K562 (cell line): Measurements from ENCODE around the gene SLC20A1. TPM values are rescaled to one million over a fixed set of nuclear protein-coding genes. Genes with fewer than 3 reads are reported as not detected.
A peak's percentile ranks its signal among the peaks of the same experiment; 100 is the strongest.

Experiments used
- CHD2 ChIP-seq: IDR thresholded peaks from 2 replicates; pipeline ENCODE4 v1.6.1; 2011; ENCODE audit warnings: low read depth, low read length
- CREB1 ChIP-seq, 2 experiments: sonication (generic) in 1 of 2; formaldehyde crosslinking in 1 of 2; IDR thresholded peaks; 2 replicates each; pipeline versions ENCODE4 v1.6.1 to v1.8.0; 2012 to 2022; ENCODE audit warnings: inconsistent platforms in 1 of 2, mild to moderate bottlenecking in 1 of 2, missing genetic modification reagents in 1 of 2, moderate library complexity in 1 of 2
- EP300 ChIP-seq: IDR thresholded peaks from 2 replicates; pipeline ENCODE4 v1.6.1; 2012; ENCODE audit warnings: low read length, improper control_type of control experiment
- SMAD3 ChIP-seq: fragments of 450-650 bp; formaldehyde crosslinking; conservative IDR thresholded peaks from 2 replicates; pipeline ENCODE4 v1.4.0; 2020; ENCODE audit warnings: mild to moderate bottlenecking
- SUPT5H ChIP-seq: fragments of 450-650 bp; IDR thresholded peaks from 2 replicates; pipeline ENCODE4 v1.6.1; 2016
- TAF9B ChIP-seq: fragments of 450-650 bp; IDR thresholded peaks from 2 replicates; pipeline ENCODE4 v1.6.1; 2018; ENCODE audit warnings: mild to moderate bottlenecking; ENCODE audit not compliant: partially characterized antibody
- TEAD2 ChIP-seq: fragments of 450-650 bp; IDR thresholded peaks from 2 replicates; pipeline ENCODE4 v1.6.1; 2016; ENCODE audit warnings: missing genetic modification characterization, control low read depth, missing compliant biosample characterization
- TFAM ChIP-seq: fragments of 250-450 bp; sonication (Bioruptor Pico); conservative IDR thresholded peaks from 2 replicates; pipeline ENCODE4 v1.5.0; 2021; ENCODE audit warnings: mild to moderate bottlenecking, moderate library complexity
- ZBTB1 ChIP-seq: sonication (generic); formaldehyde crosslinking; IDR thresholded peaks from 2 replicates; pipeline ENCODE4 v1.8.1; 2023; ENCODE audit warnings: missing genetic modification reagents, low read depth, mild to moderate bottlenecking, borderline replicate concordance
- polyA plus RNA-seq, 8 experiments: library from polyadenylated mRNA; depleted of rRNA in 4 of 8; stranded (reverse) in 5 of 8; unstranded in 3 of 8; fragments of >200 nt; fragmentation: Nextera tagmentation in 2 of 8; fragmentation: Illumina TruSeq in 1 of 8; extraction: Ambion mirVana in 2 of 8; extraction: Trizol in 1 of 8; gene quantifications; 2 replicates each; pipeline versions ENCODE4 v1.2.1 to v1.2.3, GENCODE V29; 2011 to 2014; ENCODE audit warnings: inconsistent platforms in 1 of 8, missing spikeins in 1 of 8
- total RNA-seq, 7 experiments: library from RNA; depleted of rRNA in 6 of 7; stranded (reverse); fragments of >200 nt in 6 of 7; fragmentation: Illumina TruSeq in 2 of 7; extraction: Trizol in 2 of 7; gene quantifications; 2 replicates each; pipeline versions ENCODE4 v1.2.1 to v1.2.3, GENCODE V29; 2011 to 2021; ENCODE audit warnings: low replicate concordance in 1 of 7
- TF ChIP-seq, protein P1 (sequence below): fragments of 450-650 bp; IDR thresholded peaks from one replicate; pipeline ENCODE4 v1.6.1; 2018; ENCODE audit warnings: mild to moderate bottlenecking, moderate library complexity; ENCODE audit not compliant: partially characterized antibody
- TF ChIP-seq, protein P2 (sequence below): sonication (generic); formaldehyde crosslinking; IDR thresholded peaks from 2 replicates; pipeline ENCODE4 v1.8.0; 2022; ENCODE audit warnings: mild to moderate bottlenecking, missing genetic modification reagents, borderline replicate concordance
- TF ChIP-seq, protein P3 (sequence below): fragments of 450-650 bp; IDR thresholded peaks from 2 replicates; pipeline ENCODE4 v1.6.1; 2016; ENCODE audit warnings: antibody characterized with exemption
- TF ChIP-seq, protein P4 (sequence below): sonication (generic); formaldehyde crosslinking; IDR thresholded peaks from 2 replicates; pipeline ENCODE4 v1.8.1; 2023; ENCODE audit warnings: mild to moderate bottlenecking, missing genetic modification reagents
- TF ChIP-seq, protein P5 (sequence below): fragments of 450-650 bp; IDR thresholded peaks from 2 replicates; pipeline ENCODE4 v1.7.1; 2018; ENCODE audit warnings: mild to moderate bottlenecking, low read depth; ENCODE audit not compliant: partially characterized antibody
- TF ChIP-seq, protein P6 (sequence below): sonication (generic); formaldehyde crosslinking; IDR thresholded peaks from 2 replicates; pipeline ENCODE4 v1.5.0; 2020; ENCODE audit warnings: missing genetic modification reagents

Gene SLC20A1
- total and polyA plus RNA-seq, 9 of the 15 experiments (the other 6 are each of a cell fraction or from before 2014, with no cell fraction given), result 53.8 to 150 (median 74.7) TPM

DNA sequence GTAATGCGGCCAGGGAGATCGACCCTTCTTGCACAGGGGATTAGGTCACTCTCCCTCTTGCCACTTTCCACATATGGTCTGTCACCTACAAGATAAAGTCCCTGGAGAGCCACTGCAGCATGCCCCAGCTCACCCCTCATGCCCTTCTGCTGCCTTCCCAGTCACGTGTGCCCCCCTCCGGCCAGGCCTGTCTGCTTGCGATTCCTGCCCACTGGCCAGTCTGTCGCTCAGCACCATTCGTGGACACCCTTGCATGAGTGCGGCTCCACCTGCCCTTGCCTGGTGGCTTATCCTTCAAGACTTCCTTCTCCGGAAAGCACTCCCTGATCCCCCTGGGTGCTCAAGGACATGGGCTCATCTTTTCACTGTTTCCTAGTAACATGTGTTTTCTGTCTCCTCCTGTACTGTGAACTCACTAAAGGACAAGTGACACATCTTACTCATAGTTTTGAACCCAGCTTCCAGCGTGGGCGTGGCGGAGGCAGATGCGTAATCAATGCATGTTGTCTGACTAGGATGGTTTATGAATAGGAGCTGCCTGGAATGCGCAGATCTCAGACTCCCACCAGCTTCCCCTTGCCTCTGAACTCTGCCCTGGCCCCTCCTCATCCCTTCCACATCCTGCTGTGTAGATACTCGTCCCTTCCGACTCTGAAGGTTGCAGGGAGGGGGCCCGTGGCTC is 67.3 kb downstream of the SLC20A1 start (continued):
- TF ChIP-seq, protein P1, sequence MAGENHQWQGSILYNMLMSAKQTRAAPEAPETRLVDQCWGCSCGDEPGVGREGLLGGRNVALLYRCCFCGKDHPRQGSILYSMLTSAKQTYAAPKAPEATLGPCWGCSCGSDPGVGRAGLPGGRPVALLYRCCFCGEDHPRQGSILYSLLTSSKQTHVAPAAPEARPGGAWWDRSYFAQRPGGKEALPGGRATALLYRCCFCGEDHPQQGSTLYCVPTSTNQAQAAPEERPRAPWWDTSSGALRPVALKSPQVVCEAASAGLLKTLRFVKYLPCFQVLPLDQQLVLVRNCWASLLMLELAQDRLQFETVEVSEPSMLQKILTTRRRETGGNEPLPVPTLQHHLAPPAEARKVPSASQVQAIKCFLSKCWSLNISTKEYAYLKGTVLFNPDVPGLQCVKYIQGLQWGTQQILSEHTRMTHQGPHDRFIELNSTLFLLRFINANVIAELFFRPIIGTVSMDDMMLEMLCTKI, result no peak
- TF ChIP-seq EP300 (0 out of 2 replicates have a peak, but pooled peaks have one; percentile 6), SUPT5H (no peak), CHD2 (no peak), TFAM (CRISPR knock-in tag) (no peak), CREB1 (IDR thresholded peaks at IDR 0.05) (no peak), CREB1 (CRISPR knock-in tag; IDR thresholded peaks at IDR 0.05) (peak; percentile 33; the same call in 1 of the 2 replicates), SMAD3 (CRISPR knock-in tag) (no peak), ZBTB1 (CRISPR knock-in tag) (no peak), TAF9B (no peak), TEAD2 (tag) (no peak)
- TF ChIP-seq, protein P2, sequence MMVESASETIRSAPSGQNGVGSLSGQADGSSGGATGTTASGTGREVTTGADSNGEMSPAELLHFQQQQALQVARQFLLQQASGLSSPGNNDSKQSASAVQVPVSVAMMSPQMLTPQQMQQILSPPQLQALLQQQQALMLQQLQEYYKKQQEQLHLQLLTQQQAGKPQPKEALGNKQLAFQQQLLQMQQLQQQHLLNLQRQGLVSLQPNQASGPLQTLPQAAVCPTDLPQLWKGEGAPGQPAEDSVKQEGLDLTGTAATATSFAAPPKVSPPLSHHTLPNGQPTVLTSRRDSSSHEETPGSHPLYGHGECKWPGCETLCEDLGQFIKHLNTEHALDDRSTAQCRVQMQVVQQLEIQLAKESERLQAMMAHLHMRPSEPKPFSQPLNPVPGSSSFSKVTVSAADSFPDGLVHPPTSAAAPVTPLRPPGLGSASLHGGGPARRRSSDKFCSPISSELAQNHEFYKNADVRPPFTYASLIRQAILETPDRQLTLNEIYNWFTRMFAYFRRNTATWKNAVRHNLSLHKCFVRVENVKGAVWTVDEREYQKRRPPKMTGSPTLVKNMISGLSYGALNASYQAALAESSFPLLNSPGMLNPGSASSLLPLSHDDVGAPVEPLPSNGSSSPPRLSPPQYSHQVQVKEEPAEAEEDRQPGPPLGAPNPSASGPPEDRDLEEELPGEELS (CRISPR knock-in tag), result peak; percentile 36; the same call in 1 of the 2 replicates
- TF ChIP-seq, protein P3, sequence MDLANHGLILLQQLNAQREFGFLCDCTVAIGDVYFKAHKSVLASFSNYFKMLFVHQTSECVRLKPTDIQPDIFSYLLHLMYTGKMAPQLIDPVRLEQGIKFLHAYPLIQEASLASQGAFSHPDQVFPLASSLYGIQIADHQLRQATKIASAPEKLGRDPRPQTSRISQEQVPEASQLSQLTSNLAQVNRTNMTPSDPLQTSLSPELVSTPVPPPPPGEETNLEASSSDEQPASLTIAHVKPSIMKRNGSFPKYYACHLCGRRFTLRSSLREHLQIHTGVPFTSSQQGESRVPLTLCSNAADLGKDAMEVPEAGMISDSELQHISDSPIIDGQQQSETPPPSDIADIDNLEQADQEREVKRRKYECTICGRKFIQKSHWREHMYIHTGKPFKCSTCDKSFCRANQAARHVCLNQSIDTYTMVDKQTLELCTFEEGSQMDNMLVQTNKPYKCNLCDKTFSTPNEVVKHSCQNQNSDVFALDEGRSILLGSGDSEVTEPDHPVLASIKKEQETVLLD, result no peak; the same call in 1 of the 2 replicates
- TF ChIP-seq, protein P4, sequence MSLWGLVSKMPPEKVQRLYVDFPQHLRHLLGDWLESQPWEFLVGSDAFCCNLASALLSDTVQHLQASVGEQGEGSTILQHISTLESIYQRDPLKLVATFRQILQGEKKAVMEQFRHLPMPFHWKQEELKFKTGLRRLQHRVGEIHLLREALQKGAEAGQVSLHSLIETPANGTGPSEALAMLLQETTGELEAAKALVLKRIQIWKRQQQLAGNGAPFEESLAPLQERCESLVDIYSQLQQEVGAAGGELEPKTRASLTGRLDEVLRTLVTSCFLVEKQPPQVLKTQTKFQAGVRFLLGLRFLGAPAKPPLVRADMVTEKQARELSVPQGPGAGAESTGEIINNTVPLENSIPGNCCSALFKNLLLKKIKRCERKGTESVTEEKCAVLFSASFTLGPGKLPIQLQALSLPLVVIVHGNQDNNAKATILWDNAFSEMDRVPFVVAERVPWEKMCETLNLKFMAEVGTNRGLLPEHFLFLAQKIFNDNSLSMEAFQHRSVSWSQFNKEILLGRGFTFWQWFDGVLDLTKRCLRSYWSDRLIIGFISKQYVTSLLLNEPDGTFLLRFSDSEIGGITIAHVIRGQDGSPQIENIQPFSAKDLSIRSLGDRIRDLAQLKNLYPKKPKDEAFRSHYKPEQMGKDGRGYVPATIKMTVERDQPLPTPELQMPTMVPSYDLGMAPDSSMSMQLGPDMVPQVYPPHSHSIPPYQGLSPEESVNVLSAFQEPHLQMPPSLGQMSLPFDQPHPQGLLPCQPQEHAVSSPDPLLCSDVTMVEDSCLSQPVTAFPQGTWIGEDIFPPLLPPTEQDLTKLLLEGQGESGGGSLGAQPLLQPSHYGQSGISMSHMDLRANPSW (CRISPR knock-in tag), result no peak
- TF ChIP-seq, protein P5, sequence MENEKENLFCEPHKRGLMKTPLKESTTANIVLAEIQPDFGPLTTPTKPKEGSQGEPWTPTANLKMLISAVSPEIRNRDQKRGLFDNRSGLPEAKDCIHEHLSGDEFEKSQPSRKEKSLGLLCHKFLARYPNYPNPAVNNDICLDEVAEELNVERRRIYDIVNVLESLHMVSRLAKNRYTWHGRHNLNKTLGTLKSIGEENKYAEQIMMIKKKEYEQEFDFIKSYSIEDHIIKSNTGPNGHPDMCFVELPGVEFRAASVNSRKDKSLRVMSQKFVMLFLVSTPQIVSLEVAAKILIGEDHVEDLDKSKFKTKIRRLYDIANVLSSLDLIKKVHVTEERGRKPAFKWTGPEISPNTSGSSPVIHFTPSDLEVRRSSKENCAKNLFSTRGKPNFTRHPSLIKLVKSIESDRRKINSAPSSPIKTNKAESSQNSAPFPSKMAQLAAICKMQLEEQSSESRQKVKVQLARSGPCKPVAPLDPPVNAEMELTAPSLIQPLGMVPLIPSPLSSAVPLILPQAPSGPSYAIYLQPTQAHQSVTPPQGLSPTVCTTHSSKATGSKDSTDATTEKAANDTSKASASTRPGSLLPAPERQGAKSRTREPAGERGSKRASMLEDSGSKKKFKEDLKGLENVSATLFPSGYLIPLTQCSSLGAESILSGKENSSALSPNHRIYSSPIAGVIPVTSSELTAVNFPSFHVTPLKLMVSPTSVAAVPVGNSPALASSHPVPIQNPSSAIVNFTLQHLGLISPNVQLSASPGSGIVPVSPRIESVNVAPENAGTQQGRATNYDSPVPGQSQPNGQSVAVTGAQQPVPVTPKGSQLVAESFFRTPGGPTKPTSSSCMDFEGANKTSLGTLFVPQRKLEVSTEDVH, result no peak
- TF ChIP-seq, protein P6, sequence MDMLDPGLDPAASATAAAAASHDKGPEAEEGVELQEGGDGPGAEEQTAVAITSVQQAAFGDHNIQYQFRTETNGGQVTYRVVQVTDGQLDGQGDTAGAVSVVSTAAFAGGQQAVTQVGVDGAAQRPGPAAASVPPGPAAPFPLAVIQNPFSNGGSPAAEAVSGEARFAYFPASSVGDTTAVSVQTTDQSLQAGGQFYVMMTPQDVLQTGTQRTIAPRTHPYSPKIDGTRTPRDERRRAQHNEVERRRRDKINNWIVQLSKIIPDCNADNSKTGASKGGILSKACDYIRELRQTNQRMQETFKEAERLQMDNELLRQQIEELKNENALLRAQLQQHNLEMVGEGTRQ (CRISPR knock-in tag), result peak; percentile 71
